NCI-H526 (cell line): ENCODE results near the gene SERPINB5.
"Not testable (repeated sequence)": the region's sequence is repeated elsewhere in the genome, so short reads cannot be mapped to it uniquely, and the experiment has no call there.

ENCODE experiments used
- DNase-seq, 2 experiments: peaks; one replicate each; lab custom pipeline; 2025; lab: John Stamatoyannopoulos, UW

The SERPINB5 gene, protein sequence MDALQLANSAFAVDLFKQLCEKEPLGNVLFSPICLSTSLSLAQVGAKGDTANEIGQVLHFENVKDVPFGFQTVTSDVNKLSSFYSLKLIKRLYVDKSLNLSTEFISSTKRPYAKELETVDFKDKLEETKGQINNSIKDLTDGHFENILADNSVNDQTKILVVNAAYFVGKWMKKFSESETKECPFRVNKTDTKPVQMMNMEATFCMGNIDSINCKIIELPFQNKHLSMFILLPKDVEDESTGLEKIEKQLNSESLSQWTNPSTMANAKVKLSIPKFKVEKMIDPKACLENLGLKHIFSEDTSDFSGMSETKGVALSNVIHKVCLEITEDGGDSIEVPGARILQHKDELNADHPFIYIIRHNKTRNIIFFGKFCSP

DNA sequence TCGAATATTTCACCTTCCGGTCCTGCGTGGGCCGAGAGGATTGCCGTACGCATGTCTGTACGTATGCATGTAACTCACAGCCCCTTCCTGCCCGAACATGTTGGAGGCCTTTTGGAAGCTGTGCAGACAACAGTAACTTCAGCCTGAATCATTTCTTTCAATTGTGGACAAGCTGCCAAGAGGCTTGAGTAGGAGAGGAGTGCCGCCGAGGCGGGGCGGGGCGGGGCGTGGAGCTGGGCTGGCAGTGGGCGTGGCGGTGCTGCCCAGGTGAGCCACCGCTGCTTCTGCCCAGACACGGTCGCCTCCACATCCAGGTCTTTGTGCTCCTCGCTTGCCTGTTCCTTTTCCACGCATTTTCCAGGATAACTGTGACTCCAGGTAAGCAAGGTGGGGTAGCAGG, at the start of gene SERPINB5:
Gene SERPINB5 (plus strand): TSS at position 291 of the 400 bp plus-strand sequence. CDS start 7,471 bp downstream, outside the sequence.
- peak; percentile 42 to 76 for DNase-seq

GRCh38 chr18:63427558-63427957, 49.2 kb upstream of the SERPINB5 start:
- DNase-seq = no peak

- no peak for DNase-seq
These were observed 46.2 kb upstream of the SERPINB5 start for GRCh38 chr18:63430526-63430925.

- DNase-seq = no peak
These were observed 45.6 kb upstream of the SERPINB5 start for GRCh38 chr18:63431180-63431579.

DNA sequence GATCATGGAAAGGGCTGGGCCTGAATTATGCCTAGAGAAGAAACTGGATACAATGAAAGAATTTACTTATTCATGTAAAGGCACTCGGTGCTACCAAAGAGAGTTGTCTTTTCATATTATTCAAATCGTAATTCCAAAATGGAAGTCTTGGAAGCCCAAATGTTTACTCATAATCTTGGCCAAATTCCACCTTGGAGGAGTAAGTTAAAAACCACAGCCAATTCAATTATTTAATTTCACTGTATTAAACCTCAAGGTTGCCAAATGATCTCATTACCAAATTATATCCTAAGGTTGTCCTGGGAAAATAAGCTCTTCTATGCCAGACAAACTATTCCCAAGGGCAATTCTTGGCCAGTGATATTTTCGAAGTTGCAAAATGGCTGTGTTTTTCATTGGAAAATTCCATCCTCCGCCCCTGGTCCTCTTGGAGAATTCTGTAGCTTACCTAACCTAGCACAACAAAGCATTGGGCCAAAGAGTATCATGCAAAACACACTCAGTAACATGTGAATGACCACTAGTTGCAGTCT, 43.4 kb upstream of the SERPINB5 start:
- no peak for DNase-seq

DNA sequence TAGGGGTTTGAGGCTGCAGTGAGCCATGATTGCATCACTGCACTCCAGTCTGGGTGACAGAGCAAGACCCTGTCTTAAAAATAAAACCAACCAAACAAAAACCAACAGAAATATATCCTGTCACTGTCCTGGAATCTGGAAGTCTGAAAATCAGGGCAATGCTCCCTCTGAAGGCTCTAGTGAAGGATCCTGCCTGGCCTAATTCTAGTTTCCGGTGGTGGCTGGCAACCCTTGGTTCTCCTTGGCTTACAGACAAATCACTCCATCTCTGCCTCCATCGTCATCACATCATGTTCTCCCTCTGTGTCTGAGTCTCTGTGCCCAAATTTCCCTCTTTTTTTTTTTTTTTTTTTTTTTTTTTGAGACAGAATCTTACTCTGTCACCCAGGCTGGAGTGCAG, 38.6 kb upstream of the SERPINB5 start:
- DNase-seq = no peak

DNA sequence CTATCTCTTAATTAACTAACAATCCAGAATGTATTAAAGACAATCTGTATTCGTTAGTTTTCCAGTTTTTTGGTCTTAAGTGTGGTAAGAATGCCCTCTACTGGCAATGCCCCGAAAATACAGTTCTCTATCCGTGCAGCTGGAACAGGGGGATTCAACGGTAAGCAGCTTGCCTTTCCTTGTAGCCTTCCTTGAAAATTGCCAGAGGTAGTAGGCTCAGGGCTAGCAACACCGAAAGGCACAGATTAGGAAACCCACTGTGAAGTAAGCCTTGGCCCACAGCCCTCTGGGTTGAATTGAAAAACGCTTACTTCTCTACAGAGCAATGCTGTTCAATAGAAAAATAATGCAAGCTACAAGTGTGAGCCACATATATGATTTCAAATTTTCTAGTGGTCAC, 37.4 kb upstream of the SERPINB5 start:
- peak; percentile 56 to 81 for DNase-seq

GRCh38 chr18:63440219-63440618, 36.5 kb upstream of the SERPINB5 start:
- no peak for DNase-seq

- no peak for DNase-seq
These were observed 35.9 kb upstream of the SERPINB5 start for GRCh38 chr18:63440881-63441280.

DNA sequence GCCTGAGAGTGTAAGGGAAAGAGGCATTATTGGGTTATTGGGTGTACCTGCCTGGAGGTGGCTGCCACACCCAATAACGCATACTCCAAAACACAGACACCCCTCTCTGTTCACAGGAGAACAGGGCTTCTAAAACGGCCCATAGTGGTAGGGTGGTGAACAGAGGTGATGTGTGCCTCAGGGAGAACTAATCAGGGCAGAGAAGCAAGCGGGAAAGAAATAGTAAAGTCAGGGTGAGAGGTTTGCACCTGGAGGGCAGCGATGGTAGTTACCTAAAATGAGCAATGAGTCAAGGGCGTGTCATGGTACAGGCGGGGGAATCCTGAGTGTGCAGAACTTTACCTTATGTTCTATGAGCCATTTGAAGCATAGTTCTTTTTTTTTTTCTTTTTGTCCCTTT, 32.9 kb upstream of the SERPINB5 start:
- no peak for DNase-seq

GRCh38 chr18:63444580-63444979, 32.2 kb upstream of the SERPINB5 start:
- DNase-seq = no peak

DNA sequence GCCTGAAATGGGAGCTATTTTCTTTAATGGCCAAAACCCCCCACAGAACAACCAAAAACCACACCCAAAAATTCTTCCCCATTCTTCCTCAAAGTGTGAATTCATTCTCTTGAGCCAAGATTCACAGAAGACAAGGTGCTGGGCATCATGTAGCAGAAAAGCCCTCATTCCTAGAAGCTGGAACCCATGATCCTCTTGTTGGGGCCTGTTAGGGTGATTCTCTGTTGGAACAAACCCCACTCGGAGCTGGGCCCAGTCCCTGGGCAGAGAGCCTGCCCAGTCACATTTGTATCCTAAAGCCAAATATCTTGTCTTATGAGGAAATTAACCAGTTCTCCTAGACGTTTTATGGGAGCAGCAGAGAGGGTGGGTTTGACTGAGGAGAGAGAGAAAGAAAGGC, 31.7 kb upstream of the SERPINB5 start:
- no peak for DNase-seq

DNA sequence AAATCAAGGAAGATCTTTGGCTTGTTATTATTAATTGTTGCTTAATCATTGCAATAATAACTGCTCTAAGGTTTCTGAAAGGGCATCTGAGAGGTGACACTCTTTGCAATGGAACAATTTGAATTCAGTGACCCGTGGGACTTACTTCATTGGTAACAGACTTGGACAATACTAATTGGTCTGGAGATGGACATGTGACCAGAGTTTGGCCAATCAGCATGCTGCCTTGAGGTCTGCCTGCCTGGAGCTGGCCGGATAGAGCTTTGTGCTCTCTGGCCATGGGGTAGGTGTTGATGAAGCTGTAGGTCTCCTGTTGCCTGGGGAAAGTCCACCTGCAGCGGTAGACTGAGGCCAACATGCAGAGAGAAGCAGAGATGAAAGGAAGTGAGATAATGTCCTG, 30.5 kb upstream of the SERPINB5 start:
- DNase-seq = no peak

DNA sequence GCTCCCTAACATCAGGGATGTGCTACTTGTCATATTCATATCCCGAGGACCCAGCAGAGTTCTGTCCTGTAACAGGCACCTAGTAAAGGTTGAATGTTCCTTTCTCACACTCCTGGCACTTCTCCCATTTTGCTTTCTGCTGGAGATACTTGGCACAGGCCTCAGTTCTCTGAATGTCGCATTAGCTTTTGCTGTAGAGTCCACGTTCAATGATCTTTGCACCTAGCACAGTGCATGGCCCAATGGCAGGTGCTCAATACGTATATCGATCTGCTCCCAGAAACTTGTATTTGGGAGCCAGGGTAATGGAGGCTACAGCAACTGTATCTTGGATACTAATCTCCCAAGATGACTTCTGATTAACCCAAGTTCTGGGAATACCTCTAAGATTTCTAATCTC, 29.7 kb upstream of the SERPINB5 start:
- no peak for DNase-seq

GRCh38 chr18:63449426-63449825, 27.3 kb upstream of the SERPINB5 start:
- no peak for DNase-seq

- DNase-seq = no peak
These were observed 24.7 kb upstream of the SERPINB5 start for GRCh38 chr18:63451799-63452660.

- DNase-seq = not testable (repeated sequence)
These were observed 24.0 kb upstream of the SERPINB5 start for GRCh38 chr18:63452751-63453150.

DNA sequence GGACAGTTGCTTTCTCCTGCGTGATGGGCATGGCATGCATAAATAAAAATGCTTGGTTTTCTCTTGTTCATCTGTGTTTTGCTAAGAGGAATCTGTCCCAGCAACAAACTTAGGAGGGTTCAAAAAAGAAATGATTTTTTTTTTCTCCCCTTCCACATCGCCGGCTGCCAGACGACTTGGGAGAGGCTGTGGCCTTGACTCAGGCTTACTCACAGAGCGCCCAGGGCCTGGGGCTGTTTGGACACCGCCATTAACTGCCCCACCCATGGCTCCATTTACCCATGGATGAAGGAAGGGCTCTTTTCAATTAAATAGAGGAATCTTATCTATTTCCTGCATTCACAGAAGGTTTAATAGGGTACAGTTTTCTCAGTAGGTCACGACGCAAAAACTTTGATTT, 22.3 kb upstream of the SERPINB5 start:
- DNase-seq = no peak

DNA sequence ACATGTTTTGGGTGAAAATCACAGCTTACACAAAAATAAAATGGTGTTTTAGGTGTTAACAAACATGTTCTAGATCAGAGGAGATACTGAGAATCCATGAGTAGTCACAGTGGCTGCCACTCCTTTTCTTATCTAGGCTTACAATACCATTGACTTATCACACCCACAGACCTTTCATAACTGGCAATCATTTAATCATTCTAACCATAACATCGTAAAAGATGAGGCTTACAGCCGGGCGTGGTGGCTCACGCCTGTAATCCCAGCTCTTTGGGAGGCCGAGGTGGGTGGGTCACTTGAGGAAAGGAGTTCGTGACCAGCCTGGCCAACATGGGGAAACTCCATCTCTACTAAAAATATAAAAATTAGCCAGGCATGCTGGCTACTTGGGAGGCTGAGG, 18.8 kb upstream of the SERPINB5 start:
- no peak for DNase-seq

- DNase-seq = no peak
These were observed 16.3 kb upstream of the SERPINB5 start for GRCh38 chr18:63460414-63460813.

GRCh38 chr18:63464434-63464833, 12.3 kb upstream of the SERPINB5 start:
- DNase-seq = no peak

DNA sequence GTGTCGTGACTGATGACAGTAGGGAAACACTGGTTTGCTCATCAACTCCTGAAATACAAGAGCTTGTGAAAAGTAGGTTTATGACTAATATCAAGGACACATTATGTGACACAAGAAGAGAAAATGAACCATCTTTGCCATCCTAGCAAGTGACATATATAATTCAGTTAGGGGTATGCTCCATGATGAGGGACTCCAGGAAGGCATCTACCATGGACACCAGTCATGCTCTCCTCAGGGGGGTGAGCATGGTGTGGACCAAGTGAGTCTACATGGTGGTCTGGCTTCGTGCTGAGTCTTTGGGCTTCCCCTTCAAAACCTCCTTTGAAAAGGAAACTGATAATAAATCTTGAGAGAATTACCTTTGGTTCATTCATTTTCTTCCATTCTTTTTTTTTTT, 11.7 kb upstream of the SERPINB5 start:
- no peak for DNase-seq

- no peak for DNase-seq
These were observed 9.1 kb upstream of the SERPINB5 start for GRCh38 chr18:63467699-63468098.
